DND-41 (cell line): ENCODE data around the gene GSKIP.

ENCODE experiments used
- ATAC-seq: fragments of 200-7000 bp; cut with Tn5 transposase; 3 replicates; pipeline ENCODE4 v1.9.1; 2021; ENCODE audit warnings: low read depth; ENCODE audit not compliant: insufficient read depth
- DNase-seq: peaks from one replicate; pipeline ENCODE4 v3.0.0-alpha.2; 2020
- H2AFZ ChIP-seq: 2 replicates; pipeline ENCODE4 v1.6.0; 2012; ENCODE audit warnings: low read depth, low read length
- H3K27ac ChIP-seq: 2 replicates; pipeline ENCODE4 v1.5.1; 2012; ENCODE audit warnings: low read length, inconsistent platforms
- H3K27me3 ChIP-seq: fragments of 200-600 bp; sonication (generic); 2 replicates; pipeline ENCODE4 v1.6.0; 2012; ENCODE audit warnings: low read length, mild to moderate bottlenecking, inconsistent platforms; ENCODE audit not compliant: insufficient read depth, poor library complexity
- H3K36me3 ChIP-seq: 2 replicates; pipeline ENCODE4 v1.5.1; 2012; ENCODE audit warnings: low read length, inconsistent platforms; ENCODE audit not compliant: insufficient read depth
- H3K4me1 ChIP-seq: 2 replicates; pipeline ENCODE4 v1.5.1; 2012; ENCODE audit warnings: mild to moderate bottlenecking, low read length; ENCODE audit not compliant: insufficient read depth
- H3K4me2 ChIP-seq: 2 replicates; pipeline ENCODE4 v1.6.0; 2012; ENCODE audit warnings: mild to moderate bottlenecking, moderate library complexity, low read length, inconsistent platforms; ENCODE audit not compliant: insufficient read depth
- H3K4me3 ChIP-seq, 2 experiments: fragments of 200-600 bp in 1 of 2; shearing (Covaris generic) in 1 of 2; 2 replicates each; pipeline ENCODE4 v1.5.1; 2012 to 2016; ENCODE audit warnings: inconsistent platforms in 2 of 2, low read length in 2 of 2, mild to moderate bottlenecking in 2 of 2, low read depth in 1 of 2, moderate library complexity in 1 of 2
- H3K79me2 ChIP-seq: 2 replicates; pipeline ENCODE4 v1.6.0; 2012; ENCODE audit warnings: low read length, inconsistent platforms; ENCODE audit not compliant: insufficient read depth
- H3K9ac ChIP-seq: 2 replicates; pipeline ENCODE4 v1.6.0; 2012; ENCODE audit warnings: low read depth, mild to moderate bottlenecking, inconsistent platforms, low read length, moderate library complexity
- H3K9me3 ChIP-seq: 2 replicates; pipeline ENCODE4 v1.5.1; 2012; ENCODE audit warnings: low read length, moderate library complexity, mild to moderate bottlenecking, inconsistent platforms; ENCODE audit not compliant: insufficient read depth, severe bottlenecking
- H4K20me1 ChIP-seq: 2 replicates; pipeline ENCODE4 v1.6.0; 2012; ENCODE audit warnings: low read length; ENCODE audit not compliant: insufficient read depth
- EZH2 ChIP-seq: IDR thresholded peaks from 3 replicates; pipeline ENCODE4 v1.6.1; 2012; ENCODE audit warnings: borderline replicate concordance, low read depth, mild to moderate bottlenecking, moderate library complexity, low read length, inconsistent platforms; ENCODE audit not compliant: severe bottlenecking
- TF ChIP-seq, protein P1 (sequence below): IDR thresholded peaks from 2 replicates; pipeline ENCODE4 v1.5.1; 2012; ENCODE audit warnings: borderline replicate concordance, low read length, moderate library complexity, mild to moderate bottlenecking; ENCODE audit not compliant: poor library complexity, severe bottlenecking; ENCODE audit errors: extremely low read depth

GSKIP gene

DNA sequence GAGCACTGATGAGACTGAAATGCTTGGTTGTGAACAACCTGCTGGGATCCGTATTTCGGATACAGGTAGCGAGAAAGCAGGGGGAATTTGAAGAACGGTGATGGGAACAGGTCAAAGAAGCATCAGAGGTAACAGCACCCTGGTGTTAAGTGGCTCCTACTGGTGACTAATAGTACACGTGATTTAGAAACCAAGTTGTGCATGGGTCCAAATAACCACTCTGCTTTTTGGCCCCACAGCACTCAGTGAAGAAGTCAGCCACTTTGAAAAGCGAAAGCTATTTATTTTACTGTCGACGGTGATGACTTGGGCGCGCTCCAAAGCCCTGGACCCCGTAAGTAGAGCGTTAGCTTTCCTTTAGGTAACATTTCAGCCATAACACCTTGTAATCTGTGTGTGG lies 45.3 kb downstream of the GSKIP start:
- Histone ChIP-seq H2AFZ (no peak overlapping the region), H3K36me3 (no peaks in the 10 kb centered on the region), H3K4me3 (no peak overlapping the region), H3K9ac (no peak overlapping the region), H3K9me3 (no peaks in the 10 kb centered on the region), H3K27me3 (no peaks in the 10 kb centered on the region), H3K27ac (no peak overlapping the region), H3K4me2 (no peak overlapping the region), H3K4me1 (no peaks in the 10 kb centered on the region), H4K20me1 (no peaks in the 10 kb centered on the region), H3K79me2 (no peaks in the 10 kb centered on the region)
- no peak for ATAC-seq
- DNase-seq = no peak
- TF ChIP-seq, protein P1, sequence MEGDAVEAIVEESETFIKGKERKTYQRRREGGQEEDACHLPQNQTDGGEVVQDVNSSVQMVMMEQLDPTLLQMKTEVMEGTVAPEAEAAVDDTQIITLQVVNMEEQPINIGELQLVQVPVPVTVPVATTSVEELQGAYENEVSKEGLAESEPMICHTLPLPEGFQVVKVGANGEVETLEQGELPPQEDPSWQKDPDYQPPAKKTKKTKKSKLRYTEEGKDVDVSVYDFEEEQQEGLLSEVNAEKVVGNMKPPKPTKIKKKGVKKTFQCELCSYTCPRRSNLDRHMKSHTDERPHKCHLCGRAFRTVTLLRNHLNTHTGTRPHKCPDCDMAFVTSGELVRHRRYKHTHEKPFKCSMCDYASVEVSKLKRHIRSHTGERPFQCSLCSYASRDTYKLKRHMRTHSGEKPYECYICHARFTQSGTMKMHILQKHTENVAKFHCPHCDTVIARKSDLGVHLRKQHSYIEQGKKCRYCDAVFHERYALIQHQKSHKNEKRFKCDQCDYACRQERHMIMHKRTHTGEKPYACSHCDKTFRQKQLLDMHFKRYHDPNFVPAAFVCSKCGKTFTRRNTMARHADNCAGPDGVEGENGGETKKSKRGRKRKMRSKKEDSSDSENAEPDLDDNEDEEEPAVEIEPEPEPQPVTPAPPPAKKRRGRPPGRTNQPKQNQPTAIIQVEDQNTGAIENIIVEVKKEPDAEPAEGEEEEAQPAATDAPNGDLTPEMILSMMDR = no peak
- no peak for TF ChIP-seq EZH2

DNA sequence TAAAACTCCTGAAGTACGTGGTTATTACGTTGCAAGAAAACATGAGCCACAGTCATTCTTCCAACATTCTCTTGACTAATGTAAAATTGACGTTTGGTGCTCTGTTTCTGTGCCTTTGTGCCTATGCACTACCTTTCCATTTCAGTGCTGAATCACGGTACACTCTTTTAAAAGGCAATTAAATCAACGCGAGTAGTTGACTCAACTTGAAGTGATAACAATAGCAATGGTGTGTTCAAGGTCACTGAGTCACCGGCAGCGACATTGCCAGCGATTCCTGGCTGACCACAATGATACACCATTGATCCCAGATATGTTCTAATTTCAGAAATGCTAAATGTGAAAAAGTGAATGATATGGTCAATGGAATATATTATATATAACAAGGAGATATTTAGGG lies 46.4 kb downstream of the GSKIP start:
- H3K79me2 ChIP-seq = no peaks in the 10 kb centered on the region
- TF ChIP-seq, protein P1 = no peak
- TF ChIP-seq EZH2 = no peak
- ATAC-seq (no peak), DNase-seq (no peak)
- no peak overlapping the region for H3K27ac ChIP-seq
- H3K27me3 ChIP-seq = no peaks in the 10 kb centered on the region
- H2AFZ ChIP-seq = no peak overlapping the region
- H3K4me1 ChIP-seq = no peaks in the 10 kb centered on the region
- H3K9ac ChIP-seq = no peak overlapping the region
- H3K4me2 ChIP-seq = no peak overlapping the region
- no peaks in the 10 kb centered on the region for H3K36me3 ChIP-seq
- no peaks in the 10 kb centered on the region for H4K20me1 ChIP-seq
- H3K9me3 ChIP-seq = no peaks in the 10 kb centered on the region
- H3K4me3 ChIP-seq = no peak overlapping the region

DNA sequence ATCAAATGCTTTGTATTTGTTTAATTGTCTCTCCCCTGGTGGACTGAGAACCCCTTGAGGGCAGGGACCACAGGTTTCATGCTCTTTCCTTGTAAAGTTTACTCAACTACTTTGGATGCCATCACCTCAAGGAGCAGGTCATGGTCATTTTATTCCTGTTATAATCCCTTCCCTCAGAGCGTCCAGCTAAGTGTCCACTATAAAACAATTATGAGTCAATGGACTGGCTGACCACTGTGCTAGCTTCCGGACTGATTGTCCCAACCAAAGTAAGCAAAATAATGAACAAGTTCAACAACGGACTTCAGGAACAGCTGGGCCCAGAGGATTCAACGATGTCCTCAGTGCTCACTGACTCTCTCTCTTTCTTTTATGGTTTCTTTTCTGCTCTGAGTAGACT lies 46.8 kb downstream of the GSKIP start:
- no peak for ATAC-seq
- no peaks in the 10 kb centered on the region for H4K20me1 ChIP-seq
- H3K4me1 ChIP-seq = no peaks in the 10 kb centered on the region
- no peak overlapping the region for H2AFZ ChIP-seq
- no peaks in the 10 kb centered on the region for H3K9me3 ChIP-seq
- no peak overlapping the region for H3K4me3 ChIP-seq
- no peaks in the 10 kb centered on the region for H3K27me3 ChIP-seq
- no peaks in the 10 kb centered on the region for H3K36me3 ChIP-seq
- no peaks in the 10 kb centered on the region for H3K79me2 ChIP-seq
- no peak overlapping the region for H3K27ac ChIP-seq
- TF ChIP-seq, protein P1 = no peak
- TF ChIP-seq EZH2 = no peak
- H3K4me2 ChIP-seq = no peak overlapping the region
- no peak overlapping the region for H3K9ac ChIP-seq
- DNase-seq = no peak

DNA sequence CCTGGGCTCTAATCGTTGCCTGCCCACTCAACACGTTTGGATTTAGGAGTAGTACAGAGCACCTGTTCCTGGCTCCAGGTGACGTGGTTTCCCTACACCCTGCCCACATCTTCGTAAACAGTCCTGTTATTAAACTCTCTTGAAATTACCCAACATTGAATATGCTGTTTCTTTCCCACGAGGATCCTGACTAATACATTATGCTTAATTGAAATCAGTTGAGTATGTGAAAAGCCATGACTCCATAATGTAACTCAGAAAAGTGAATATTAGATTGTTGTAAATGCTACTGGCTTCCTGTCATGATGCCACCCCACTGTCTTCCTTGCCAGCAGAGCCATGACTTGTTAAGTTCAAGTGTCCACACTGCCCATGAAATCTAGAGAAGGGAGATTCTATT lies 50.2 kb downstream of the GSKIP start:
- no peak for ATAC-seq
- Histone ChIP-seq H3K4me3 (no peak overlapping the region), H3K9ac (no peak overlapping the region), H3K27ac (no peak overlapping the region), H4K20me1 (no peaks in the 10 kb centered on the region), H3K27me3 (no peaks in the 10 kb centered on the region), H3K79me2 (no peaks in the 10 kb centered on the region), H3K36me3 (no peaks in the 10 kb centered on the region), H3K4me1 (no peaks in the 10 kb centered on the region), H3K9me3 (no peaks in the 10 kb centered on the region), H2AFZ (no peak overlapping the region), H3K4me2 (no peak overlapping the region)
- no peak for DNase-seq
- TF ChIP-seq, protein P1 = no peak
- TF ChIP-seq EZH2 = no peak
